NCI-H2107 treated with DMSO at 0.1 percent for 48 hours (cell line): Measurements from ENCODE around the gene MRPS27.

Experiments
- DNase-seq: peaks from one replicate; lab custom pipeline; 2025; ENCODE audit not compliant: unreplicated experiment; lab: John Stamatoyannopoulos, UW

Gene MRPS27

DNA sequence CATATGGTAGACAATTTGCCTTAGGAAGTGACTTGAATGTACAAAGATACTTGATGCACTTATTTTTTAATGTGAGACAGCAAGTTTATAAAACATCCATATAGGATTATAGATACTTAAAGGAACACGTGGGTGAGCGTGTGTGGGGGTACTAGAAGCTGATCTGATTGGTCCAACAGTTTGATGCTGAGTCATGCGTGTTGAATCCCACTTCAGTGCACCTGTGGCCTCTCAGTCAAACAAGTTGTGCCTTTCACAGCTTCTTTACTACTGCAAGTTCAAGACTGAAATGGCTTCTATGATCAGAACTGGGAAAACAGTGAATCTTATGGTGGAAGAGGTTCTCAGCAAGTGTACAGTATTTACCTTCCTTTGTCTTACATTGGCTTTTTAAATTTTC is 113.9 kb downstream of the MRPS27 start:
- DNase-seq = no peak

DNA sequence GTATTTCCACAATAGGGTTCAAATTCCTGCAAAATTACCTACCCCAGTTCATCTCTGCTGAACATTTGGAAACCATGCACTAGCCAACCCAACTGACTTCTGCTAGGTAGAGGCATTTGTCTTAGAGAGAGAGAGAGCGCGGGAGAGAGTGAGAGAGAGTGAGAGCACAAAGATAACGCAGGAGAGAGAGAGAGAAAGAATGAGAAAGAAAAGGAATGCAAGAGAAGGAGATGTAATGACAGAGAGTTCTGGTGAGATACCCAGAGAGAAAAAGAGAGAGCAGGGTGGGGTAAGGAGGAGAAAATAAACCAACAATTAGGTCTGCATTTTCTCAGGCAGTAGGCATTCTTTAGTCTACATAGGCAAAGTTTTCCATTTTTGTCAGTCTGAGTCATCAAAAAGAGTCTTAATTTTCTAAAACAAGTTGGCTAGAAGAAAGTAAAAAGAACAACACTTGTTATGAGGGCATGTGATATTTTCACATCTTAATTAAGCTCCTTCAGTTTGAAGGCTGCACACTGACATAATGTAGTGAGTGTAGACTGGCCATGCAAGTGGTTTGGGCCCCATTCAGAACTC is 114.5 kb downstream of the MRPS27 start:
- DNase-seq = no peak

DNA sequence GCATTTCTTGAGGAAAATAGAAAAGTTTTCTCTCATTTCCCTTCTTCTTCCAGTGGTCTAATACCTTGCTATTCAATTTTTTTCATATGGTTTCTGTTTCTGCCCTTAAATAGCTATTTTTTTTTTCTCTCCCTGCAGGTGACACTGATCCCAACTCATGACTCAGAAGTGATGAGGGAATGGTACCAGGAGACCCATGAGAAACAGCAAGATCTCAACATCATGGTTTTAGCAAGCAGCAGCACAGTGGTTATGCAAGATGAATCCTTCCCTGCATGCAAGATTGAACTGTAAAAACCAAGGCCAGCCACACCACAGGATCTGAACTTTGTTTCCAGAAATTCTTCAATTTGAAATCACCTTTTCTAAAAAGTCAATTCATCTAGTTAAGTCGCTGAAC is 115.1 kb downstream of the MRPS27 start:
- no peak for DNase-seq

DNA sequence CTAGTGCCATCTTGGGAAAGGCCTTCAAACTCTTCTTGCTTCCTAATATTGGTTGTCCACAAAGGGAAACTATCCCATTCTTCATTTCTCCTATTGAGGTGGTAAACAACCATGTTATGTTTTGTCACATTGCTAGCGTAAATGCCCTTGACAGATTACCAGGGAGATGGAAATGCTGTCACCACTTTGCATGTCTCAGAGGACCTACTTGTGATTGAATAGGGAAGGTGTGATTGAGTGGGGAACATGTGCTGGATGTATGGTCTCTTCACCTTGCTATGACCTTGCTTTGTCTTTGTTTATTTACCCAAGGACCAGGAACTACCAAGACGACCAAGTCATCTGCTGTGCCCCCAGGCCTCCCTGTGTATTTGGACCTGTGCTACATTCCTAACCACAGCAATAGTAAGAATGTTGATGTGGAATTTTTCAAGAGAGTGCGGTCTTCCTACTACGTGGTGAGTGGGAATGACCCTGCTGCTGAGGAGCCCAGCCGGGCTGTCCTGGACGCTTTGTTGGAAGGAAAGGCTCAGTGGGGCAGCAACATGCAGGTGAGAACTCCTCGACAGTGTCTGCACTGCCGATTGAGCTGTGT is 116.7 kb downstream of the MRPS27 start:
- DNase-seq = no peak

DNA sequence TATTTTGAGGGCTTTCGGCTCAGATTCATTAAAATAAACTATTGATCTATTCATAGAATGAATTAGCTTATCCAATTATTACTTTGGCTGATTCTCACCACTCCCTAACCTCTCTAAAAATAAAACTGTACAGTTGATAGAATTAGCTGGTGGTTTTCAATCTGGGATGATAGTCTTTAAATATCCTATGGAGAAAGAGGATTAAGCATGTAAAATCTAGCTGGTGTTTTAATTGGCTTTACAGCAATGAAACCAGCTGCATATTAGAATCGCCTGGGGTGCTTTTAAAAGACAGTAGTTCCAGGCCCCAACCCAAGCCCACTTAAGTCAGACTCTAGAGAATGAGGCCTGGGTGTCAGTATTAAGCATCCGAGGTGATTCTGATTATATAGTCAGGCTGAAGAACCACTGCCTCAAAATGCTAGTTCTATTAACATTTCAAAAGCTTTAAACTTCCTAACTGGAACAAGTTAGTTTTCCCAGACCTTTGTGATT is 117.7 kb downstream of the MRPS27 start:
- DNase-seq = no peak

DNA sequence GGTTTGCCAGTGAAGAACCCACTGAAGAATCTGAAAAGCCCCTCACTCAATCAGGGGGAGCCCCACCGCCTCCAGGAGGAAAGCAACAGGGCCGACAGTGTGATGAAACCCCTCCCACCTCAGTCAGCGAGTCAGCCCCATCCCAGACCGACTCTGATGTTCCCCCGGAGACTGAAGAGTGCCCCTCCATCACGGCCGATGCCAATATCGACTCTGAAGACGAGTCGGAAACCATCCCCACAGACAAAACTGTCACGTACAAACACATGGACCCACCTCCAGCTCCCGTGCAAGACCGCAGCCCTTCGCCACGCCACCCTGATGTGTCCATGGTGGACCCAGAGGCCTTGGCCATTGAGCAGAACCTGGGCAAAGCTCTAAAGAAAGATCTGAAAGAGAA is 120.4 kb downstream of the MRPS27 start:
- DNase-seq = no peak

DNA sequence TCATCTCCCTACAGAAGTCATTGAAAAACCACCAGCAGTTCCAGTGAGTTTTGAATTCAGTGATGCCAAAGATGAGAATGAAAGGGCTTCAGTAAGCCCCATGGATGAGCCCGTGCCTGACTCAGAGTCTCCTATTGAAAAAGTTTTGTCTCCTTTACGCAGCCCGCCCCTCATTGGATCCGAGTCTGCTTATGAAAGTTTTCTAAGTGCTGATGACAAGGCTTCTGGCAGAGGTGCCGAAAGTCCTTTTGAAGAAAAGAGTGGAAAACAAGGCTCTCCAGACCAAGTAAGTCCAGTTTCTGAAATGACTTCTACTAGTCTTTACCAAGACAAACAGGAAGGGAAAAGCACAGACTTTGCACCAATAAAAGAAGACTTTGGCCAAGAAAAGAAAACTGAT is 122.6 kb downstream of the MRPS27 start:
- no peak for DNase-seq

DNA sequence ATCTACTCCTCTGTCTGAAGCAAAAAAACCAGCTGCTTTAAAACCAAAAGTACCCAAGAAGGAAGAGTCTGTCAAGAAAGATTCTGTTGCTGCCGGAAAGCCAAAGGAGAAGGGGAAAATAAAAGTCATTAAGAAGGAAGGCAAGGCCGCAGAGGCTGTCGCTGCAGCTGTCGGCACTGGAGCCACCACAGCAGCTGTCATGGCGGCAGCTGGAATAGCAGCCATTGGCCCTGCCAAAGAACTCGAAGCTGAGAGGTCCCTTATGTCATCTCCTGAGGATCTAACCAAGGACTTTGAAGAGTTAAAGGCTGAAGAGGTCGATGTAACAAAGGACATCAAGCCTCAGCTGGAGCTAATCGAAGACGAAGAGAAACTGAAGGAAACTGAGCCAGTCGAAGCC is 124.5 kb downstream of the MRPS27 start:
- no peak for DNase-seq

DNA sequence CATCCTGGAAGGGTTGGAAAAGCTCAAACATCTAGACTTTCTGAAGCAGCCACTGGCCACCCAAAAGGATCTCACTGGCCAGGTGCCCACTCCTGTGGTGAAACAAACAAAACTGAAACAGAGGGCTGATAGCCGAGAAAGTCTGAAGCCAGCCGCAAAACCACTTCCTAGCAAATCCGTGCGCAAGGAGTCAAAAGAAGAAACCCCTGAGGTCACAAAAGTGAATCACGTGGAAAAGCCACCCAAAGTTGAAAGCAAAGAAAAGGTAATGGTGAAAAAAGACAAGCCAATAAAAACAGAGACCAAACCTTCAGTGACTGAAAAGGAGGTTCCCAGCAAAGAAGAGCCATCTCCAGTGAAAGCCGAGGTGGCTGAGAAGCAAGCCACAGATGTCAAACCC is 125.2 kb downstream of the MRPS27 start:
- DNase-seq = no peak

DNA sequence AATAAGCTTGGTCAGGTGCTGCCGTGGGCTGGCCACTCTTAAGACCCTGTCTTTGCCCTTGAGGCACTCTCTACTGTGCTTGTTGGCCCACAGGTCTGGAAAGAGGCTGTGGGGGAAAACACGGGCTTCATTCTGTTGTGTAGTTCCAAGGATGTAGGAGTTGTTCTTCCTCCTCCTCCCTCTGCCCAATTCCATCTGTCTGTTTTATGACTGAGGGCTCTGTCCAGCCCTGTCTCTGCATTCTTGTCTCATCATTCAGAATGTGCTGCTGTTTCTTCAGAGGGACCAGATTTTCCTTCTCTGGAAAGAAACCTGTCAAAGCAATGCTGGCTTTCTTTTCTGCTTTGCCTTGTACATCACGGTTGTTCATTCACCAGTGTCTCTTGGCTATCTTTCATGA is 128.6 kb downstream of the MRPS27 start:
- no peak for DNase-seq

DNA sequence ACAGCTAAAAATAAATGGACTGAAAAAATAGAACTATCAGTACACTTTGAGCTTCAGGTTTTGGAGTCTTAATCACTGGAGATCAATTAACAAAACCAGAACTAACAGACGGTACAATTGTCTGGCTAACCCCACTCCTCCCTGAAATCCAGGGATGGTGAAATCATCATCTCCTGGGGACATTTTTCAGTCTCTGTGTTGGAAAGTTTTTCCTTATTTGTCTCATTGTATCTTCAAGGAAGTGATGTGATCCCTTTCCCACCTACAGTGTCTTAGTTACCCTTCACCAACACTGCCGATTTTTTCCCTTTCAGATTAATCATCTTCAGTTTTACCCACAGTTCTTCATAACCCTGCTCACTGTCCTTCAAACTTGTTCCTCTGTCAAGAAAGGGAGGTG is 130.9 kb downstream of the MRPS27 start:
- DNase-seq = no peak

DNA sequence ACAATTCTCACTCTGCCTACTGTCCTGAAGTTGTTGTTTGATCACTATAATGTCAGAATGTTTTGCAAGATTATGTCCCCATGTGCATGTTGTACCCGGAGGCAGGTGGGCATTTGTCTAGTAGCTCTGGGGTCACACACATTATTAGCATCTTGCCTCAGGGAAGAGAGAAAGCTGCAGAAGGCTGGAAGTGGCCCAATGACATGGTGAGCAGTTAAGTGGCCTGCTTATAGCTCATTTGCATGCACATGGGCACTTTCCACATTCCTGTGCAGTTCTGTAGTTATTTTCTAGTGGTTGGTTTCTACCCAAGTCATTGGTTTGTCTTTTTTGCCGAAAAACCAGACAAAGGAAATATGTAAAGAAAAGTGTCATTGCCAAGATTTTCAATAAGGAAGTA is 131.9 kb downstream of the MRPS27 start:
- DNase-seq = no peak

DNA sequence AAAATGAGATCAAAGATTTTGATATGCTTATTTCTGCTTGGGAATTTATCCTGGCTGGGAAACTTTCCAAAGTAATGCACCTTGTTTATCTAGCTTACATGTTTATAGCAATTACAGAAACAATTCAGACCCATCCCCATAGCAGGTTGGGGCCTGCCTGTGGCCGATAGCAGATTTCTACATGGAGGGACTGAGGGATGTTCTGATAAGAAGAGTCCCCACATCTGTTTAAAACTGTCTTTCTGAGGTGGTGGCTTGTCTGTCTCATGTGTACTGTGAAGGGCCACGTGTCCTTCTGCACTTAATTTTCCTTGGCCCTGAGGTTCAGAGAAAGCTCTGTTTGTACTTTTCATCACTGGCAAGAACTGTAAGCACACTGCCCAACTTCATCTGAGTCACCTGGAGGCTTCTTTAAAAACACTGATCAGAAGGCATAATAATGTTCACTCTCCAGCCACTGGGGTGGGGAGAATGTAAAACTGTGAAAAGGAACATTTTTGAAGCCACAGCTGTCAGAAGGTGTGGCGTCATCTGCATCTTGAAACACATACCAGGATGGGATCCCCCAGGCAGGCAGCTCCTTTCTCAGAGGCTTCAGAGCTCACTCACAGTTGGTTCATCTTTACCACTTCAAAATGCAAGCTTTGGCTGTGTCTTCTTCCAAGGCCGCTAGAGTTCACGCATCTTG is 132.5 kb downstream of the MRPS27 start:
- no peak for DNase-seq

DNA sequence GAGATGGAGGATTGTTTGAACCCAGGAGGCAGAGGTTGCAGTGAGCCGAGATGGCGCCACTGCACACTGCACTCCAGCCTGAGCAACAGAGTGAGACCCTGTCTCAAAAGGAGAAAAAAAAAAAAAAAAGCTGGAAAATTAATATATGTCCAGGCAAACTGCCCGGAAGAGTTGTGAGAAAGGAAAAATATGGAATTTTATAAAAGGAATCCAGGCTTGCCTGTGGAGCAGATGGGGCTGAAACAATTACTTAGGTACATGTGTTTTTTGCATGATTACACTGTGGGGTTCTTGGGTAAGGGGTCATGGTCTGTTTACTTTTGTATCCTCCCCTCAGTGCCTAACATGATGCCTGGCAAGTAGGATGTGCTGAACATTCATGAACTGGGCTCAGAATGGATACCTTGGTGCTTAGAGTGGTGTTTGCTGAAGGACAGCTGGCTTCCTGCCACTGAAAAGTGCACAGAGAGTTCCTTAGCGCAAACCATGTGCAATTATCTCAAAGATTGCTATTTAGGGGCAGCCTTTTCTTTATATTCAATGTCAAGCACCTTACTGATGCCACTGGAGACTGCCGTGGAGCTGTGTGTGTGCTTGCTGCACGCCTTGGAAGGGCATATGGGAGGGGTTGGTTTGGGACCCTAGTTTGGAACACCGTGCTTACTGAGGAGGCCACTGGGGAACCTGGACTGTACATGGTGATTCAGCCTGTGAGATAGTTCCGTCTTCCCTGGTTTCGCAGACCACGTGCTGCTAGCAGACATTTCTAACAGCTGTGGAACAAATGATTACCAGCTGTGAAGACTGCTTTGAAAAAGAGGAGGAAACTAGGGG is 134.3 kb downstream of the MRPS27 start:
- no peak for DNase-seq

DNA sequence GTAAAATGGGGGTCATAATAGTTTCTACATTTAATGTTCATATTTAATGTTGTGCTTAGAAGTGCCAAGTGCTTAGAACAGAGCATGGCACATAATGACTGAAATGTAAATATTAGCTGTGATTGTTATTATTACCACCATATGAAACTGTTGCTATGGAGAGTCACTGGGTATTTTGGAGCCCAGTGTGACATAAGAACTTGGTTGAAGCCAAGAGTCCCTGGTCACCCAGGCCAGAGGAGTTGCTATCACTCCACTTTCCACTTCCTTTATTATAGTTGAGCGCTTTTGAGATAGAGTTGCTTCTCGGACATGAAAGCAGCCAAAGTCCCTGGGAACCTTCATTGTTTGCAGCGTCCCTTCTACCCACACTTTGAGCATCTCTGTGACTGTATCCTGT is 135.6 kb downstream of the MRPS27 start:
- DNase-seq = no peak

DNA sequence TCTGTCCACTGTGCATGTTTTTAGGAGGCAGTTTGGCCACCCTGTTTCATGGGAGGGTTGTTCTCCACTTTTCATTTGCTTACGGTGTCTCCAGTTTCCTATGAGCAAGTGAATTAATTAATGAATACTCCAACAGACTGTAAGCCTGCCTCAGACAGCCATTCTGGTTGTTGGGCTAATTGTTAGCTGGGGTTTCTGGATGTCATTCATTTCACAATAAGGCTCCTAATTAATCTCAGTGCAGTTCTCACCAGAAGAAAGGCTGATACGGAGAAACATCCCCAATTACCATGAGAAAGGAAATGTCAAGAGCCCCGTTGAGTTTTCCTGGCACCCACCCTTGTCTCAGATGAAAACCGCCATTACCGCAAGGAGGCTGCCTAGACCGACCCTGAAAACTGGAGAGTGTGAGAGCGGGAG is 136.9 kb downstream of the MRPS27 start:
- no peak for DNase-seq

DNA sequence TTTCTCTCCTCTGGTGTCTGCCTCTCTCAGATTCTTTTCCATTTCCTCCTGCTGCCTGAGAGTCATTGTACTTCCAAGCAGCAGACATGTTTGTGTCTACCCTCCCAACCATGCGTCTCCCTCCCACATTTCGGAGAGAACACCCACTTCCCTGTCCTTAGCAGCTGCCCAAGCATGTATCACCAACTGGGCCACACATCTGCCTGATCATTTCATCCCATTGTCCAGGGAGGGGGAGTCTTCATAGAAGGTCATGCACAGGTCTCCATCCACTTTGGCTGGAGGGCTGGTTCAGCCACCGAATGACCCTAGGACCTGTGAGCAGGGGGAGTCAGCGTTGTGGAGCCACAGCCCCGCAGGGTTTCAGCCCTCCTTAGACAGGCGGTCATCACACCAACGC is 137.4 kb downstream of the MRPS27 start:
- no peak for DNase-seq

DNA sequence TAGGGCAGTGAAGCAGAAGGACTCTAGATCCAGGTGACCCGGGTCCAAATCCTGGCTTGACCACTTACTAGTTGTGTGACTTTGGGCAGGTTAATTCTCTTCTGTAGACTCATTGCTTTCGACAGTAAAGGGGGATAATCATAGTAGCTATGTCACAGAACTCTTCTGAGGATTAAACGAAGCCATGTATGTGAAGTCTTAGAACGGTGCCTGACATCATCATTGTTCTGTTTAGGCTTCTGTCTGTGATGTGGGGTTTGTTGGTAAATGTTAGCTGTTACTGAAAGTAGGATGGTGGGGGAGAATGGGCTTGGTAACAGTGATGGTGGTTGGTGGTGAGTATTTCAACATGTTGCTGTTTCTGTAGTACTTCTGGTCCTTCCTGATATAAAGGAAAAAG is 139.1 kb downstream of the MRPS27 start:
- DNase-seq = no peak

DNA sequence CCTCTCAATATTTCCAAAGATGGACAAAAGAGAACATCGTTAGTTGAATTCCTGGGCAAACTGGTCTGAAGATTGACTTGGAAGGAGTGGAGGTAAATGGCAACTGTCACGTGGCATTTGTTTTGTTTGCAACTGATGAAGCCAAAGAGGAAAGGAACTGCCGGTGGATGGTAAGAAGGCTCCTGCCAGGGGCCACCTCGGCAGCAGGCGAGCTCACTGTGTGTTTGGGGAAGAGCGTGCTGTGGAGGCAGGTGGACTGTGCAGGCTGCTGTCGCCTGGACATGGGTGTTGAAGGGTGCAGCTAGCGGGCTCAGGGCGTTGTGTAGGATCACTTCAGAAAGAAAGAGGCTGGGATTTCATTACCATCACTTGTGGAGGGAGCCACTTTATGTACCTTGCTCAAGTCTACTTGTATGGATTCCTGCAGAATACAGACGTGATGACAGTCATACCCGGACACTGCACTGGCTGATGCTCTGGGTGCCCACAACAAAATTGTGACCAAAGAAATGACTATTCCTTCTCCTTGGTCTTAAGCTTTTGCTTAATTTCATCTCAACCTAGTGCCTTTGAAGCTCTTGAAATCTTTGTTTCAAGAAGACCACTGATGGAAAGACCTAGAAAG is 140.1 kb downstream of the MRPS27 start:
- DNase-seq = no peak

DNA sequence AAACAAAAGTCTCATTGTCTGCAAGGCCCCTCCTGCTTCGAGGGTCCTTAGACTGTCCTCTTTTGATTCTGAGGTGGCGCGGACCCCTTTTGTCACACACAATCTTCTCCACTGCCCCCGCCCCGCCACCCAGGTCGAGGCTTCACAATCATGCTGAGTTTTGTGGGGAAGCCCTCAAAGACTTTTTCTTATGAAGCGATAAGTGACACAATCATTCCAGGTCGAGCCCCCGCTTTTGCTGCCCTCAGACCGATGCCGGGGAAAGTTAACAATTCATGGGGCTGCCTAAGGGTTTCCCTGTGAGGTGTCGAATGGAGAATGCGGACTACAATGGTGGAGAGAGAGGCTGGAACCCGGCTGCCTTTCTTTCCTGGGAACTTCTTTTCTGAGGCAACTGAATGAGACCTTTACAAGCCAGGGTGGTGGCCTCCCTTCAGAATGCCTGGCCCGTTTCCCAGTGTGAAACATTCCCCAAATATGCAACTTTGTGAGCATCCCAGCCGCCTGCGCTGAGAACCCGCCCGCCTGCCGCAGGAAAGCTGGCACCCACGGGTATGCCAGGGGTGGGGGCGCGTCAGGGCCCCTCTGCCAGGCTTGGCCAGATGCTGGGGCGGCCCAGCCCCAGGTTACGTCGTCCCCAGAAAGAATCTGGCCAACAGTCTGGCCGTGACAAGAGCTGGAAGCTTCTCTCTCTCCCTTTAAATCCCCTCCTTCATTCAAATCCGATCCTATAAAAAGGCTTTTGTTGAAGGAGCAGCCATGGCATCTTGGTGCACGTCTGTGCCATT is 140.8 kb downstream of the MRPS27 start:
- no peak for DNase-seq

DNA sequence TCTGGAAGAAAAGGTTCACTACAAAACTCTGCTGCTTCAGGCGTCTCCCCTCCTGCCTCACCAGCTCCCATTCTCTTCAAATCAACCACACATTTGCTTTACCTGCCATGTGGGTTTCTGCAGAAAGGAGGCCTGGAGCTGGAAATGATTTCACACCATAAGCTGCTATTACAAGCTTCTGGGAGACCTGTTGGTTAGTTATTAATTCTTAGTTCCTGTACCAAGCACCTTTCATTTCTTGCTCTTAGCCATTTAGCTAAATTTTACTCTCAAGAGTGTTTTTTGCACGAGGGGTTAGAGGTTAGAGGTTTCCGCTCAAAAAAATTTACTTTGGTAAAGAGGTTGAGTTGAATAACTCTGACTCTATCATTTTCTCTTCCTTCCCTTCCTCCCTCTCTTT is 142.5 kb downstream of the MRPS27 start:
- DNase-seq = no peak
